Stomach (tissue), 9 donors: ENCODE data around the gene ETFDH. TPM values are rescaled to one million over a fixed set of nuclear protein-coding genes. Genes with fewer than 3 reads are reported as not detected.

Experiments used
- DNase-seq, 2 donors: peaks; one replicate each; pipeline versions ENCODE4 v3.0.0 to v3.0.0-alpha.2; 2013 to 2019
- H3K27ac ChIP-seq, 5 donors: fragments of 200-600 bp in 4 of 5; sonication (generic) in 4 of 5; one replicate each; pipeline ENCODE4 v1.5.1; 2013 to 2019; ENCODE audit warnings: mild to moderate bottlenecking in 1 of 5, moderate library complexity in 1 of 5
- H3K27me3 ChIP-seq, 3 donors: fragments of 200-600 bp; sonication (generic); one replicate each; pipeline ENCODE4 v1.5.1; 2017 to 2019; ENCODE audit warnings: mixed run types in 1 of 3
- H3K36me3 ChIP-seq, 4 donors: fragments of 200-600 bp; sonication (generic); 1 replicate in 3 of 4; 2 replicates in 1 of 4; pipeline ENCODE4 v1.5.1; 2016 to 2019
- H3K4me1 ChIP-seq, 4 donors: fragments of 200-600 bp; sonication (generic); one replicate each; pipeline ENCODE4 v1.5.1; 2016 to 2019
- H3K4me3 ChIP-seq, 4 donors: fragments of 200-600 bp; sonication (generic) in 3 of 4; one replicate each; pipeline ENCODE4 v1.5.1; 2016 to 2019; ENCODE audit warnings: mild to moderate bottlenecking in 1 of 4
- H3K9me3 ChIP-seq, 4 donors: fragments of 200-600 bp; sonication (generic); one replicate each; pipeline ENCODE4 v1.5.1; 2016 to 2019
- CTCF ChIP-seq, 7 experiments: fragments of 450-650 bp in 4 of 7; fragments of 200-600 bp in 3 of 7; sonication (generic) in 3 of 7; IDR thresholded peaks; one replicate each; pipeline ENCODE4 v1.5.1; 2016 to 2019; ENCODE audit warnings: antibody characterized with exemption in 7 of 7, control low read depth in 2 of 7, mild to moderate bottlenecking in 1 of 7
- EP300 ChIP-seq: sonication (generic); formaldehyde crosslinking; IDR thresholded peaks from one replicate; pipeline ENCODE4 v1.6.1; 2017; ENCODE audit warnings: antibody characterized with exemption
- POLR2A ChIP-seq, 4 donors: fragments of 450-650 bp; IDR thresholded peaks; one replicate each; pipeline ENCODE4 v1.6.1; 2016; ENCODE audit warnings: antibody characterized with exemption in 4 of 4, control low read depth in 2 of 4, mild to moderate bottlenecking in 1 of 4, moderate library complexity in 1 of 4
- POLR2AphosphoS5 ChIP-seq, 3 donors: sonication (generic); formaldehyde crosslinking; IDR thresholded peaks; one replicate each; pipeline ENCODE4 v1.6.1; 2016; ENCODE audit warnings: antibody characterized with exemption in 3 of 3
- WGBS, 5 donors: extraction: QIAGEN DNeasy Blood & Tissue Kit in 3 of 5; methylation state at CpG; one replicate each; pipeline versions ENCODE4 v1.1.5 to v1.1.7; 2013 to 2018; 5-methylcytosine and 5-hydroxymethylcytosine counted together
- intact Hi-C: fragments of 100-400 bp; cut with DNase I; formaldehyde crosslinking; loops from one replicate; pipeline ENCODE4 v1.15.1; 2023; ENCODE audit warnings: low total_unique reads
- polyA plus RNA-seq, 3 donors: library from polyadenylated mRNA; stranded (reverse); fragments of 200-250 nt; gene quantifications; one replicate each; pipeline ENCODE4 v1.2.3, GENCODE V29; 2013
- total RNA-seq, 5 donors: library from RNA; depleted of rRNA; stranded (reverse); fragments of >200 nt; gene quantifications; one replicate each; pipeline versions ENCODE4 v1.1.0 to v1.2.3, GENCODE V29; 2014 to 2016
- donor health status: healthy with polysubstance abuse.
- donor health status: Bipolar disorder and iron deficiency.
- donor health status: healthy.

Gene ETFDH
- total and polyA plus RNA-seq, 8 donors, result 9.3 to 78.0 (median 21.8) TPM

GRCh38 chr4:158664806-158665205 lies 7.3 kb upstream of the ETFDH start:
- no peaks in the 10 kb centered on the region for H3K36me3 ChIP-seq
- WGBS, 5 donors, result 96 to 98% (median 98%) methylated on average over 16 to 18 of the region's 18 CpGs
- TF ChIP-seq POLR2AphosphoS5 (IDR thresholded peaks at IDR 0.05), result no peak
- TF ChIP-seq EP300, result no peak
- no peak for TF ChIP-seq CTCF (IDR thresholded peaks at IDR 0.05)
- TF ChIP-seq POLR2A (IDR thresholded peaks at IDR 0.05), result no peak
- H3K27me3 ChIP-seq, result no peaks in the 10 kb centered on the region
- no peak overlapping the region for H3K27ac ChIP-seq
- H3K4me3 ChIP-seq, result no peak overlapping the region
- H3K9me3 ChIP-seq, result no peaks in the 10 kb centered on the region
- no peak for DNase-seq
- peaks cover 0 to 18% (median 0%) of the 10 kb centered on the region in 4 donors for H3K4me1 ChIP-seq
- intact Hi-C loops, result no loop called here

- no peak for DNase-seq
- no peak for TF ChIP-seq POLR2AphosphoS5 (IDR thresholded peaks at IDR 0.05)
- no peak for TF ChIP-seq CTCF (IDR thresholded peaks at IDR 0.05)
- no peak for TF ChIP-seq POLR2A (IDR thresholded peaks at IDR 0.05)
- no peak for TF ChIP-seq EP300
- Histone ChIP-seq H3K4me3 (no peak overlapping the region), H3K36me3 (no peaks in the 10 kb centered on the region), H3K4me1 (peaks cover 8 to 30% (median 14%) of the 10 kb centered on the region in 4 donors), H3K9me3 (no peaks in the 10 kb centered on the region), H3K27ac (no peak overlapping the region), H3K27me3 (no peaks in the 10 kb centered on the region)
- 80 to 92% (median 88%) methylated on average over 2 of the region's 2 CpGs for WGBS, 5 donors
- intact Hi-C loops, result no loop called here
These were observed 5.2 kb upstream of the ETFDH start for GRCh38 chr4:158666892-158667291.

GRCh38 chr4:158667651-158668198 lies 4.4 kb upstream of the ETFDH start:
- no peak overlapping the region for H3K4me3 ChIP-seq
- intact Hi-C loops, result no loop called here
- no peaks in the 10 kb centered on the region for H3K27me3 ChIP-seq
- H3K27ac ChIP-seq, result no peak overlapping the region
- peaks cover 10 to 31% (median 16%) of the 10 kb centered on the region in 4 donors for H3K4me1 ChIP-seq
- WGBS, 5 donors, result 79 to 86% (median 82%) methylated on average over 3 of the region's 3 CpGs
- no peaks in the 10 kb centered on the region for H3K36me3 ChIP-seq
- no peaks in the 10 kb centered on the region for H3K9me3 ChIP-seq
- TF ChIP-seq CTCF (IDR thresholded peaks at IDR 0.05) (peak in 4 of 7 experiments; percentile 22 to 36 (median 31)), POLR2A (IDR thresholded peaks at IDR 0.05) (no peak)
- DNase-seq, result peak in 1 of 2 donors; percentile 37

GRCh38 chr4:158669310-158669709 lies 2.8 kb upstream of the ETFDH start:
- WGBS, 5 donors, result 83 to 87% (median 86%) methylated on average over 7 of the region's 7 CpGs
- Histone ChIP-seq H3K27ac (no peak overlapping the region), H3K9me3 (no peaks in the 10 kb centered on the region), H3K36me3 (no peaks in the 10 kb centered on the region), H3K27me3 (no peaks in the 10 kb centered on the region), H3K4me1 (peaks cover 15 to 46% (median 30%) of the 10 kb centered on the region in 4 donors), H3K4me3 (no peak overlapping the region)
- no peak for TF ChIP-seq POLR2A (IDR thresholded peaks at IDR 0.05)
- TF ChIP-seq POLR2AphosphoS5 (IDR thresholded peaks at IDR 0.05), result no peak
- no peak for TF ChIP-seq CTCF (IDR thresholded peaks at IDR 0.05)
- no peak for TF ChIP-seq EP300
- DNase-seq, result no peak
- intact Hi-C loops, result no loop called here
